Right atrium auricular region (tissue), 2 donors: ENCODE results near the gene DCK. TPM values are rescaled to one million over a fixed set of nuclear protein-coding genes. Genes with fewer than 3 reads are reported as not detected.
"Not testable (repeated sequence)": the region's sequence is repeated elsewhere in the genome, so short reads cannot be mapped to it uniquely, and the experiment has no call there.

Source experiments
- DNase-seq: peaks from one replicate; pipeline ENCODE4 v3.0.0-alpha.2; 2019; ENCODE audit warnings: low spot score
- H3K27ac ChIP-seq, 2 donors: fragments of 200-600 bp; sonication (generic); 1 replicate in 1 of 2; 2 replicates in 1 of 2; pipeline ENCODE4 v1.5.1; 2016 to 2019
- H3K27me3 ChIP-seq, 2 donors: fragments of 200-600 bp; sonication (generic); one replicate each; pipeline versions ENCODE4 v1.5.1 to v1.6.0; 2017 to 2019
- H3K36me3 ChIP-seq: fragments of 200-600 bp; sonication (generic); one replicate; pipeline ENCODE4 v1.5.1; 2016
- H3K4me1 ChIP-seq, 2 donors: fragments of 200-600 bp; sonication (generic); one replicate each; pipeline versions ENCODE4 v1.5.1 to v1.6.0; 2017 to 2019
- H3K4me3 ChIP-seq, 2 donors: fragments of 200-600 bp; sonication (generic); 1 replicate in 1 of 2; 2 replicates in 1 of 2; pipeline ENCODE4 v1.5.1; 2017 to 2019; ENCODE audit warnings: mild to moderate bottlenecking in 1 of 2, moderate library complexity in 1 of 2
- H3K9me3 ChIP-seq, 2 donors: fragments of 200-600 bp; sonication (generic); one replicate each; pipeline ENCODE4 v1.5.1; 2019
- total RNA-seq, 2 donors: library from RNA; depleted of rRNA; stranded (reverse); fragments of >200 nt; gene quantifications; one replicate each; pipeline ENCODE4 v1.1.0, GENCODE V29; 2016
- TF ChIP-seq, protein P1 (sequence below), 2 donors: fragments of 200-600 bp; sonication (generic); IDR thresholded peaks; one replicate each; pipeline ENCODE4 v1.5.1; 2019; ENCODE audit warnings: antibody characterized with exemption in 2 of 2

The DCK gene
- total RNA-seq, 2 donors from 2014 or later, result 7.7 to 8.2 TPM

DNA sequence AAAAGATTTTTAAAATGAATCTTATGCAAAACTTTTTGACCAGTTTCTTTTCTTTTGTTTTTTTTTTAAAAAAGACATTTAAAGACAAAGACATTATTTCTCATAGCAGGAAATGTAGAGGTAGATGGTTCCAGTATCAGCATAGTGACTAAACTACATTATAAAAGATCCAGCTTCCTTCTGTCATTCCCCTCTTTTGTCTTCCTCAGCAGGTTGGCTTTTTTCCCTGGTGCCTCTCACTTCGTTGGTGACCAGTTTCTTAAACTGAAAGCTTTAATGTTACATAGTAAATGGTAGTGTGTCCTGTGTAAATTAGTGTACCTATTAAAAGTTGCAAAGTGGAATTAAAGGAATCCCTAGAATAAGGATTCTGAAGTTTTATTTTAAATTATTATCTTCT, 36.1 kb downstream of the DCK start:
- TF ChIP-seq, protein P1, sequence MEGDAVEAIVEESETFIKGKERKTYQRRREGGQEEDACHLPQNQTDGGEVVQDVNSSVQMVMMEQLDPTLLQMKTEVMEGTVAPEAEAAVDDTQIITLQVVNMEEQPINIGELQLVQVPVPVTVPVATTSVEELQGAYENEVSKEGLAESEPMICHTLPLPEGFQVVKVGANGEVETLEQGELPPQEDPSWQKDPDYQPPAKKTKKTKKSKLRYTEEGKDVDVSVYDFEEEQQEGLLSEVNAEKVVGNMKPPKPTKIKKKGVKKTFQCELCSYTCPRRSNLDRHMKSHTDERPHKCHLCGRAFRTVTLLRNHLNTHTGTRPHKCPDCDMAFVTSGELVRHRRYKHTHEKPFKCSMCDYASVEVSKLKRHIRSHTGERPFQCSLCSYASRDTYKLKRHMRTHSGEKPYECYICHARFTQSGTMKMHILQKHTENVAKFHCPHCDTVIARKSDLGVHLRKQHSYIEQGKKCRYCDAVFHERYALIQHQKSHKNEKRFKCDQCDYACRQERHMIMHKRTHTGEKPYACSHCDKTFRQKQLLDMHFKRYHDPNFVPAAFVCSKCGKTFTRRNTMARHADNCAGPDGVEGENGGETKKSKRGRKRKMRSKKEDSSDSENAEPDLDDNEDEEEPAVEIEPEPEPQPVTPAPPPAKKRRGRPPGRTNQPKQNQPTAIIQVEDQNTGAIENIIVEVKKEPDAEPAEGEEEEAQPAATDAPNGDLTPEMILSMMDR (IDR thresholded peaks at IDR 0.05), result no peak
- no peak for DNase-seq
- Histone ChIP-seq H3K36me3 (no peaks in the 10 kb centered on the region), H3K9me3 (no peaks in the 10 kb centered on the region), H3K4me1 (no peaks in the 10 kb centered on the region), H3K27me3 (no peaks in the 10 kb centered on the region), H3K27ac (no peak overlapping the region), H3K4me3 (no peak overlapping the region)

DNA sequence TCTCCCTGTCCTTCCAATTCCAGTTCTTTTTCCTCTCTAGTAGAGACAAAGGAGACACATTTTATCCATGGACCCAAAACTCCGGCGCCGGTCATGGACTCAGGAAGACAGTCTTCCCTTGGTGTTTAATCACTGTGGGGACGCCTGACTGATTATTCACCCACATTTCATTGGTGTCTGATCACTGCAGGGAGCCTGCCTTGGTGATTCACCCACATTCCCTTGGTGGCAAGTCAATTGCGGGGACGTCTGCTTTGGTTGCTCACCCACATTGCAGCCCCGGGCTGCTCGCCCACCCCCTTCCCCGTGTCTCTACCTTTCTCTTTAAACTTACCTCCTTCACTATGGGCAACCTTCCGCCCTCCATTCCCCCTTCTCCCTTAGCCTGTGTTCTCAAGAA, 38.7 kb downstream of the DCK start:
- not testable (repeated sequence) for H3K36me3 ChIP-seq, DNase-seq, H3K4me1 ChIP-seq, H3K4me3 ChIP-seq, H3K9me3 ChIP-seq, H3K27me3 ChIP-seq, H3K27ac ChIP-seq

DNA sequence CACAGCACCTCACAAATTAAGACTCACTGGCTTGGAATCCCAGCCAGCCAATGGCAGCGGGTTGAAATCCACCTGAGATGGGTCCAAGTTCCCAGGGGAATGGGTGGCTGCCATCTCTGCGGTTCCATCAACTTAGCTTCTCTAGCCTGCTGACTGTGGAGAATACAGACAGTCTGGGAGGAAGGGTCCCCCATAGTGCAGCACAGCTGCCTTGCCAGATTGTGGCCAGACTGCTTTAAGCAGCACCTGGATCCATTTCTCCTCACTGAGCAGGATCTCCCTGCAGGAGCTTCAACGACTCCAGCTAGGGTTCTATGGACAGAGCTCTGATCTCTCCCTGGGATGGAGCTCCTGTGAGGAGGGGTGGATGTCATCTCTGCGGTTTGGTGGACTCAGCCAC, 51.8 kb downstream of the DCK start:
- DNase-seq, result no peak
- Histone ChIP-seq H3K4me3 (no peak overlapping the region), H3K9me3 (no peaks in the 10 kb centered on the region), H3K27me3 (no peaks in the 10 kb centered on the region), H3K27ac (no peak overlapping the region), H3K36me3 (no peaks in the 10 kb centered on the region), H3K4me1 (no peaks in the 10 kb centered on the region)
- TF ChIP-seq, protein P1 (IDR thresholded peaks at IDR 0.05), result no peak

DNA sequence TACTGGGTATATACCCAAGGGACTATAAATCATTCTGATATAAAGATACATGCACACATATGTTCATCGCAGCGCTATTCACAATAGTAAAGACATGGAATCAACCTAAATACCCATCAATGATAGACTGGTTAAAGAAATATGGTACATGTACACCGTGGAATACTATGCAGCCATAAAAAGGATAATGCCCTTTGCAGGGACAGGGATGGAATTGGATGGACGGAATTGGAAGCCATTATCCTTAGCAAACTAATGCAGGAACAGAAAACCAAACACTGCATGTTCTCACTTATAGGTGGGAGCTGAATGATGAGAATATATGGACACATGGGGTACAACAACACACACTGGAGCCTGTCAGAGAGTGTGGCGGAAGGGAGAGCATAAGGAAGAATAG, 55.9 kb downstream of the DCK start:
- no peak for DNase-seq
- H3K4me1 ChIP-seq, result no peaks in the 10 kb centered on the region
- no peak overlapping the region for H3K4me3 ChIP-seq
- TF ChIP-seq, protein P1 (IDR thresholded peaks at IDR 0.05), result no peak
- H3K9me3 ChIP-seq, result no peaks in the 10 kb centered on the region
- no peaks in the 10 kb centered on the region for H3K27me3 ChIP-seq
- H3K36me3 ChIP-seq, result no peaks in the 10 kb centered on the region
- H3K27ac ChIP-seq, result no peak overlapping the region

DNA sequence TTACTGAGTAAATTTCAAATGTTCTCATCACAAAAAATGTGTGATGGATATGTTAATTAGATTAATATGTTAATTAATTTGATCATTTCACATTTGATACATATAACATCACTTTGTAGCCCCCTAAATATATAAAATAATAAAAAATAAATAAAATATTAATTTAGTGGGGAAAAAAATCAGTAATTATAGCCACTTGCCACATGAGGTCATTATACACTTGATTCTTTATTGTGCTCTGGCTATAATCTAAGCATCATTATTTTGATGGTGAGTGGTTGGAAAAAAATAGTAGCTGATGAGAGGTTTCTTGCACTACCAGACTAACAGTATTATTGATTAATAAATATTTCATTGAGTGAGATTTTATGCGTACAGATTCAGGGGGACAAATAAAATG, 57.4 kb downstream of the DCK start:
- H3K9me3 ChIP-seq, result no peaks in the 10 kb centered on the region
- no peak for DNase-seq
- TF ChIP-seq, protein P1 (IDR thresholded peaks at IDR 0.05), result no peak
- no peak overlapping the region for H3K4me3 ChIP-seq
- no peaks in the 10 kb centered on the region for H3K27me3 ChIP-seq
- no peaks in the 10 kb centered on the region for H3K36me3 ChIP-seq
- H3K27ac ChIP-seq, result no peak overlapping the region
- no peaks in the 10 kb centered on the region for H3K4me1 ChIP-seq

DNA sequence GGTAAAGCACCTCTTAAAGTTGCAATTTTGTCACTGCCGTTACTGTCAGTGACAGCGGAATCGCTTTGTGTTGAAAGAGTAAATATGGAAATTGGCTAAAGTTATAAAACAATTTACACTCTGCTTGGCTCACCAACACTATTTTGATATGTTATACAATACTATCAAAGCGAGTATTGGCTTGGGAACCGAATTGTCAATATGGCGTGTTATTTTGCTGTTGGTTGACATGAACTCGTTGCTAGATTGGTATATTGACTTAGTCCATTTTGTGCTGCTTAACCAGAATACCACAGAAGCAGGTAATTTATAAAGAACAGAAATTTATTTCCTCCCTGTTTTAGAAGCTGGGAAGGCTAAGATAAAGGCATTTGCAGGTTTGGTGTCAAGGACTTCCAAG, 58.6 kb downstream of the DCK start:
- H3K4me1 ChIP-seq, result no peaks in the 10 kb centered on the region
- no peaks in the 10 kb centered on the region for H3K27me3 ChIP-seq
- no peak overlapping the region for H3K4me3 ChIP-seq
- no peaks in the 10 kb centered on the region for H3K9me3 ChIP-seq
- no peak overlapping the region for H3K27ac ChIP-seq
- TF ChIP-seq, protein P1 (IDR thresholded peaks at IDR 0.05), result no peak
- DNase-seq, result no peak
- H3K36me3 ChIP-seq, result no peaks in the 10 kb centered on the region
